IPS-11a (cell line): Measurements from ENCODE around the gene WNT3A.
"Not testable (repeated sequence)": the region's sequence is repeated elsewhere in the genome, so short reads cannot be mapped to it uniquely, and the experiment has no call there.

Experiments
- H3K4me3 ChIP-seq: one replicate; pipeline ENCODE4 v1.5.1; 2013; ENCODE audit warnings: low read depth, low read length, control low read depth

The WNT3A gene, protein sequence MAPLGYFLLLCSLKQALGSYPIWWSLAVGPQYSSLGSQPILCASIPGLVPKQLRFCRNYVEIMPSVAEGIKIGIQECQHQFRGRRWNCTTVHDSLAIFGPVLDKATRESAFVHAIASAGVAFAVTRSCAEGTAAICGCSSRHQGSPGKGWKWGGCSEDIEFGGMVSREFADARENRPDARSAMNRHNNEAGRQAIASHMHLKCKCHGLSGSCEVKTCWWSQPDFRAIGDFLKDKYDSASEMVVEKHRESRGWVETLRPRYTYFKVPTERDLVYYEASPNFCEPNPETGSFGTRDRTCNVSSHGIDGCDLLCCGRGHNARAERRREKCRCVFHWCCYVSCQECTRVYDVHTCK

DNA sequence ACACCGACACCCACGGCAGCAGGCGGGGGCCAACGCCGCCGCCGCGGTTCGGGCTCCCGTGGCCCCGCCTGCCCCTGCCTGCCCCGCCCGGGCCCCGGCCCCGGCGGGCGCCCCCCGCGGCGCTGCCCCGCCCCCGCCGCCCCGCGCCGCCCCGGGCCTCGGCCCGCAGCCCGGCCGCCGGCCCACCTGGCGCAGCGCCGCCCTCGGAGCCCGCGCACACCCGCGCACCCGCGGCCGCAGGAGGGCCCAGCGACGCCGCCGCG lies at the start of gene WNT3A:
TSS of gene WNT3A (plus strand) at position 213 of the 263 bp plus-strand sequence. CDS start 131 bp downstream, outside the sequence.
- H3K4me3 ChIP-seq: peak within 1 kb of the TSS; percentile 20

DNA sequence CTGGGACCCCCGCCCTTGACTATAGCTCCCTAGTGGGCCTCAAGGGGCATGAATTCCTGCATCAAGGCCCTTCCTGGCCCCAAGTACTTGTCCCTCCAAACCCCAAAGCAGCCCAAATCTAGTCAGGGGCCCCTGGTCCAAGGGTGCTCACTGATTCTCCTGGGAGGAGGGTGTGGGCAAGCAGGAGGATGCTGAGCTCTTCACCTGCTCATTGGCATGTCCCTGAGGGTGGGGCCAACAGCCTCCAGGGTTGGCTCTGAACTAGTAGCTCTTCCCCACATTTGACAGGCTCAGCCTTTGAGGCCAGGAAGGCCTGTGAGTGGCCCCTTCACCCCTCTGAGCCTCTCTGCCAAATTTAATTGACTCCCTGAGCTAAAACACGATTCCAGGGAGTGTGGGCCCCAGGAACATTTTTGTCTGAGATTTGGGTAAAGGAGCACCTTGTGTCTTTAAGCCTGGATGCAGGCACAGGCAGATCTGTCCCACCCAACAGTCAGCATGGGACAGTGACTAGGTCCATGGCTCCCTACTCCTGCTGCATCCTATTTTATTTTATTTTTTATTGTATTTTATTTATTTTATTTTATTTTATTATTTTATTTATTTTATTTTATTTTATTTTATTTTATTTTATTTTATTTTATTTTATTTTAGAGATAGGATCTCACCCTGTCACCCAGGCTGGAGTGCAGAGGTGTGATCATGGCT lies 48.0 kb upstream of the WNT3A start:
- H3K4me3 ChIP-seq: no peak overlapping the region

DNA sequence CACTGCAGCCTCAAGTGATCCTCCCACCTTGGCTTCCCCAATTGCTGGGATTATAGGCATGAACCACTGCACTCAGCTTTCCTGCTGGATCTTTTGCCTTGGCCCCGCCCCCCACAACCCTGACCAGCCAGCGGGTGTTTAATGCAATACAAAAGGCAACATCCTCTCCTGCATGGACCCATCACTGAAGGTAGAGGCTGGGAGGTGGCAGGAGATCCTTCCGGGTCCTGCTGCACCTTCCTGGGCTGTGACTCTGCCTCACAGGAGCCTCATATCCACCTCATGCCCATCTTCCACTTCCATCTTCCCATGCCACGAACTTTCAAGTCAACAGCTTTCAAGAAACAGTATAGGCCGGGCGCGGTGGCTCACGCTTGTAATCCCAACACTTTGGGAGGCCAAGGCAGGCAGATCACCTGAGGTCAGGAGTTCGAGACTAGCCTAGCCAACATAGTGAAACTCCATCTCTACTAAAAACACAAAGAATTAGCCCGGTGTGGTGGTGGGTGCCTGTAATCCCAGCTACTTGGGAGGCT lies 47.4 kb upstream of the WNT3A start:
- H3K4me3 ChIP-seq: no peak overlapping the region

DNA sequence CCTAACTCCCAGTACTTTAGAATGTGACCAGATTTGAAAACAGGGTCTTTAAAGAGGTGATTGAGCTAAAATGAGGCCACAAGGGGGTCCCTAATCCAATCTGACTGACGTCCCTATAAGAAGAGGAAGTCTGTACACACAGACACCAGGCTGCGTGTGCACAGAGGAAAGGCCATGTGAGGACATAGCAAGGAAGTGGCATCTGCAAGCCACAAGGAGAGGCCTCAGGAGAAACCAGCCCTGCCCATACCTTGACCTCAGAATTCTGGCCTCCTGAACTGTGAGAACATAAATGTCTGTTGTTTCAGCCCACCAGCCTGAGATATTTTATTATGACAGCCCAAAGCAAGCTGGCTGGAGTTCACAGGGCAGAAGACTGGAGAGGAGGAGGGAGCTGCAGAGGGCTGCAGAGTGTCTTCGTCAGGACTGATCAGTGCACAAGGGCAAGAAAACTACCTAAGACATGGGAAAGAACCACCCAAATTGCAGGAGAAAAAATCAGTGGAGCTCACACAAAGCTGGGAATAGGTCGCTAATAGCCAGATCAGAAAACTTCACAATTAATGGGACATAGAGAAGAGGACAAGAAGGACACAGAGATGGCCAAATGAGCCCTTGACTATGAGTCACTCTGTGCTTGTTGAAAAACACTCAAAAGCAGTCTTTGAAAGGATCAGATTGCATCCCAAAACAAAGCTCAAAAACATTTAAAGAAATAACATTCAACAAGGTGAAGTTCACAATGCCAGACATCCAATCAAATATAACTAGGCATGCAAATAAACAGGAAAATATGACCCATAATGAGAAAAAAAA lies 44.9 kb upstream of the WNT3A start:
- no peak overlapping the region for H3K4me3 ChIP-seq

DNA sequence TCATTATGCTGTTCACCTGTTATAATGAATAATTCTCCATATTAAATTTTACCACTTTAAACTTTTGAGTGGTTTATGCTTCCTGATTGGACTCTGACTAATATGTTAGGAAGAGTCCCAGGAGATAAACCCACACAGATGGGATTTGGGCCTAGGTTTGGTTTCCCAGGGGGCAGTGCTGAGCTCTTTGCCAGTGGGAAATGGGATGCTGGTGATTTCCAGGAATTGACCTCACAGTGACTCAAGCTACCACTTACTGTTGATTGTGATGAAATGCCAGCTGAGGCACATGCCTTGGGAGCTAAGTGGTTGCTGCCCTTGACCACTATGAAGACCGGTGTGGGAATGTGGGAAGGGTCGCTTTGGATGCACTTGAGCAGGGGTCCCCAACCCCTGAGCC lies 40.1 kb upstream of the WNT3A start:
- H3K4me3 ChIP-seq: not testable (repeated sequence)

DNA sequence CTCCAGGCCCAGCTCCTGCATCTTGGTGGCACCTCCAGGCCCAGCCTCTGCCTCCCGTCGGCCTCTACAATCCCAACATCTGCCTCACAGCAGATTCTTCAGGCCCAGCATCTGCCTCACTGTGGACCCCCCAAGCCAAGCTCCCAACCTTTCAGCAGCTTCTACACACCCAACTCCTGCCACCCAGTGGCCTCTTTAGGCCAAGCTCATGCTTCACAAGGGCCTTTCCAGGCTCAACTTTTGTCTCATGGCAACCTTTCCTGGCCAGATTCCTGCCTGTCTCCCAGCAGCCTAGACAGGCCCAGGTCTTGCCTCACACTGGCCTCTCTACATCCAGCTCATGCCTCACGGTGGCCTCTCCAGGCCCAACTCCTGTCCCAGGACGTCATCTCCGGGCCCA lies 39.0 kb upstream of the WNT3A start:
- H3K4me3 ChIP-seq: not testable (repeated sequence)

DNA sequence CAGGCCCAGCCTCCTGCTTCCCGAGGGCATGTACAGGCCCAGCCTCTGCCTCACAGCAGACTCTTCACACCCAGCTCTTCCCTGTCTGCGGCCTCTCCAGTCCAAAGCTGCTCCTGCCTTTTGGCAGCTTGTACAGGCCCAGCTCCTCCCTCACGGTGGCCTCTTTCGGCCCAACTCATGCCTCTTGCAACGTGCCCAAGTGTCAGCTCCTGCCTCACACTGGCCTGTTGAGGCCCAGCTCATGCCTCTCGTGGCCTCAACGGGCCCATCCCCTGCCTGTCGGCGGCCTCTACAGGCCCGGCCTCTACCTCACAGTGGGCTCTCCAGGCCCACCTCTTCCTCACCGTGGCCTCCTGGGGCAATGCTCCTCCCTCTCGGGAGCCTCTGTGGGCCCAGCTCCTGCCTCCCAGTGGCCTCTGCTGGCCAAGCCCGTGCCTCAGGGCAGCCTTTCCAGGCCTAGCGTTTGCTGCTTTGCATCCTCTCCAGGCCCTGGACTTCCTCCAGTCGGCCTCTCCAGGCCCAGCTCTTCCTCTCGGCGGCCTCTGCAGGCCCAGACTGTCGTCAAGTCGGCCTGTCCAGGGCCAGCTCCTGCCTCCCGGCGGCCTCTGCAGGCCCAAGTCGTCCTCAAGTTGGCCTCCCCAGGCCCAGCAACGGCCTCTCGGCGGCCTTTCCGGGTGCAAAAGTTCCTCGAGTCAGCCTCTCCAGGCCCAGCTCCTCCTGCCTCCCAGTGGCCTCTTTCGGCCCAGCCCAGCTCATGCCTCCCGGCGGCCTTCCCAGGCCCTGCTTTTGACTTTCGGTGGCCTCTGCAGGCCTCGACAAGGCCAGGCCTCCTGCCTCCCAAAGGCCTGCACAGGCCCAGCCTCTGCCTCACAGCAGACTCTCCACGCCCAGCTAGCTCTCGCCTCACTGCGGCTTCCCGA lies 36.5 kb upstream of the WNT3A start:
- H3K4me3 ChIP-seq: not testable (repeated sequence)

DNA sequence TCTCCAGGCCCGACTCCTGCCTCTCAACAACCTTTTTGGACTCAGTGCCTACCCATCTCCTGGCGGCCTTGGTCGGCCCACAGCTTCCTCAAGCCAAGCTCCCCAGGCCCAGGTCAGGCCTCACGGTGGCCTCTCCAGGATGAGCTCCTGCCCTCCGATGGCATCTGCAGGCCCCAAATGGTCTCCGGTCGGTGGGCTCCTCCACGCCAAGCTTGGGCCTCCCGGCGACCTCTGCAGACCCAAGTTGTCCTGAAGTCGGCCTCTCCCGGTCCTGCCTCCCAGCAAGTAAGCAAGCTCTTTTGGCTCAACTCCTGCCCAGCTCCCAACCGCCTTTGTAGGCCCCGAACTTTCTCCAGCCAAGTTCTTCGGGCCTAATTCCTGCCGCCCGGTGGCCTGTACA lies 35.6 kb upstream of the WNT3A start:
- not testable (repeated sequence) for H3K4me3 ChIP-seq

DNA sequence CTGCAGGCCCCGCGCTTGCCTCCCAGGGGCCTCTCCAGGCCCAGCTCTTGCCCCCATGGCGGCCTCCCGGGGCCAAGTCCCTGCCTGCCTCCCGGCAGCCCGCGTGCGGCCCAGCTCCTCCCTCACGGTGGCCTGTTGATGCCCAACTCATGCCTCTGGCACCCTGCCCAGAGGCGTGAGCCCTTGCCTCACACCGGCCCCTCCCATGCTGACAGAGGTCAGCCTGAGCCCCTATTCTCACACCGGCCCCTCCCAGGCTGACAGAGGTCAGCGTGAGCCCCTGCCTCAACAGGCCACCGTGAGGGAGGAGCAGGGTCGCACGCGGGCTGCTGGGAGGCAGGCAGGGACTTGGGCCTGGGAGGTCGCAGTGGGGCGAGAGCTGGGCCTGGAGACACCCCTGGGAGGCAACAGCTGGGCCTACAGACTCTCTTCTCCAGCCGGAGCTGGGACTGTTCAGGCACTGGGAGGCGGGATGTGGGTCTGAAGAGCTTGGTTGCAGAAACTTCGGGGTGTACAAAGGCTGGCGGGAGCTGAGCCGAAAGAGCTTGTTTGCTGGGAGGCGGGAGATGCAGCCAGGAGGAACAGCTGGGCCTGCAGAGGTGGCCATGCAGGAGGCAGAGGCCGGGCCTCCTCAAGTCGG lies 35.0 kb upstream of the WNT3A start:
- H3K4me3 ChIP-seq: not testable (repeated sequence)

DNA sequence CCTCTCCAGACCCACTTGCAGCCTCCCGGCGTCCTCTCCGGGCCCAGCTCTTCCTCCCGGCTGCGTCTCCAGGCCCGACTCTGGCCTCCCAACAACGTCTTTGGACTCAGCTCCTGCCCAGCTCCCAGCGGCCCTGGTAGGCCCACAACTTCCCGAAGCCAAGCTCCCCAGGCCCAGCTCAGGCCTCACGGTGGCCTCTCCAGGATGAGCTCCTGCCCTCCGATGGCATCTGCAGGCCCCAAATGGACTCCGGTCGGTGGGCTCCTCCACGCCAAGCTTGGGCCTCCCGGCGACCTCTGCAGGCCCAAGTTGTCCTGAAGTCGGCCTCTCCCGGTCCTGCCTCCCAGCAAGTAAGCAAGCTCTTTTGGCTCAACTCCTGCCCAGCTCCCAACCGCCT lies 34.5 kb upstream of the WNT3A start:
- not testable (repeated sequence) for H3K4me3 ChIP-seq

DNA sequence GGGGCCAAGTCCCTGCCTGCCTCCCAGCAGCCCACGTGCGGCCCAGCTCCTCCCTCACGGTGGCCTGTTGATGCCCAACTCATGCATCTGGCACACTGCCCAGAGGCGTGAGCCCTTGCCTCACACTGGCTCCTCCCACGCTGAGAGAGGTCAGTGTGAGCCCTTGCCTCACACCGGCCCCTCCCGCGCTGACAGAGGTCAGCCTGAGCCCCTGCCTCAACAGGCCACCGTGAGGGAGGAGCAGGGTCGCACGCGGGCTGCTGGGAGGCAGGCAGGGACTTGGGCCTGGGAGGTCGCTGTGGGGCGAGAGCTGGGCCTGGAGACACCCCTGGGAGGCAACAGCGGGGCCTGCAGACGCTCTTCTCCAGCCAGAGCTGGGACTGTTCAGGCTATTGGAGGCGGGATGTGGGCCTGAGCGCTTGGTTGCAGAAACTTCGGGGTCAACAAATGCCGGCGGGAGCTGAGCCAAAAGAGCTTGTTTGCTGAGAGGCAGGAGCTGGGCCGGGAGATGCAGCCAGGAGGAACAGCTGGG lies 33.9 kb upstream of the WNT3A start:
- not testable (repeated sequence) for H3K4me3 ChIP-seq

DNA sequence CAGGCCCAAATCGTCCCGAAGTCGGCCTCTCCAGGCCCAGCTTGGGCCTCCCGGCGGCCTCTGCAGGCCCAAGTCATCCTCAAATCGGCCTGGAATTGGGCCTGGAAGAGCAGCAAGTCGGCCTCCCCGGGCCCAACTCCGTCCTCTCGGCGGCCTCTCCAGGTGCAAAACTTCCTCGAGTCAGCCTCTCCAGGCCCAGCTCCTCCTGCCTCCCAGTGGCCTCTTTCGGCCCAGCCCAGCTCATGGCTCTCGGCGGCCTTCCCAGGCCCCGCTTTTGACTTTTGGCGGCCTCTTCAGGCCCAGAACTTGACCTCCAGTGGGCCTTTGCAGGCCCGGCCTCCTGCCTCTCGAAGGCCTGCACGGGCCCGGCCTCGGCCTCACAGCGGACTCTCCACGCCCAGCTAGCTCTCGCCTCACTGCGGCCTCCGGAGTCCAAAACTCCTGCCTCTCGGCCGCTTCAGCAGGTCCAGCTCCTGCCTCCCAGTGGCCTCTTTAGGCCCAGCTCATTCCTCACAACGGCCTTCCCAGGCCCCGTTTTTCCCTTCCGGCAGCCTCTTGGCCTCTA lies 33.0 kb upstream of the WNT3A start:
- not testable (repeated sequence) for H3K4me3 ChIP-seq

DNA sequence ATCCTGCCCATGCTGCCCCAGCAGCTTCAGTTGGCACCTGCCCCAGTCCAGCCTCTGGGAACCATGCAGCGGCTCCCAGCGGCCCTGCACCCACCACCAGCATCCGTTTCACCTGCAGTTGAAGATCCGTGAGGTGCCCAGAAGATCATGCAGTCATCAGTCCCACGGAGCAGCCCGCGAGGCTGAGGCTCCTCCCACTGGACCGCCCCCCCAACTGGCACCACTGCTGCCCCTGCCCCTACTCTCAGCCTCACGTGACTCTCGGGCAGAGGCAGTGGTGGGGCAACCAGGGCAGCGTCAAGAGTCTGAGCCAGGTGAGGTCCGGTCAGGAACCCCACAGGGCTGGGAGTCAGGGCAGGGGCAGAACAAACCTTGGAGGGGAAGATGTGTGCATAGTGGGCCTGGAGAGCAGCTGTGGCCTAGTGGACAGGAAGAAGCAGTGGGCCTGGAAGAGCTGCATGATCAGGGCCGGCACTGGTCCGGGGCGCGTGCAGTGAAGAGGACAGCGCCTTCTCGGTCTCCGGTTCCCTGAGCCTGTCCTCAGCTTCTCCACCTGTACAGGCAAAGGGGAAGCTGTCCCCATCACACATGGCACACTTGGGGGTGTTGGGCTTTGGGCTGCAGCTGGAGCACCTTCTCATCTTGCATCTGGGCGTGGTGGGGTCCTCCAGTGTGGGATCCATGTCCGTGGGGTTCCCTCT lies 31.1 kb upstream of the WNT3A start:
- not testable (repeated sequence) for H3K4me3 ChIP-seq

DNA sequence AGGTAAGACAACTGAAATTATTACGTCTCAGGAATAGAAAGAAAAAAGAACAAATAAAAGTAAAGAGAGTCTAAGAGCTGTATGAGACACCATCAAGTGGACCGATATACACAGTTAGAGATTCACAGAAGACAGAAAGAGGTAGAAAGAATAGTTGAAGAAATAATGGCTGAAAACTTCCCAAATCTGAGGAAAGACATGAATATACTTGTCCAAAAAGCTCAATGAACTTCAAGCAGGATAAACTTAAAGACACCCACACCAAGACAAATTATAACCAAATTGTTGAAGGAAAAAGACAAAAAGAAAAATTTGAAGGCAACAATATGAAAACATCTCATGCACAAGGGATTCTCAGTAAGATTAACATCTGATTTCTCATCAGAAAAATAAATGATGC lies 19.6 kb upstream of the WNT3A start:
- H3K4me3 ChIP-seq: no peak overlapping the region

DNA sequence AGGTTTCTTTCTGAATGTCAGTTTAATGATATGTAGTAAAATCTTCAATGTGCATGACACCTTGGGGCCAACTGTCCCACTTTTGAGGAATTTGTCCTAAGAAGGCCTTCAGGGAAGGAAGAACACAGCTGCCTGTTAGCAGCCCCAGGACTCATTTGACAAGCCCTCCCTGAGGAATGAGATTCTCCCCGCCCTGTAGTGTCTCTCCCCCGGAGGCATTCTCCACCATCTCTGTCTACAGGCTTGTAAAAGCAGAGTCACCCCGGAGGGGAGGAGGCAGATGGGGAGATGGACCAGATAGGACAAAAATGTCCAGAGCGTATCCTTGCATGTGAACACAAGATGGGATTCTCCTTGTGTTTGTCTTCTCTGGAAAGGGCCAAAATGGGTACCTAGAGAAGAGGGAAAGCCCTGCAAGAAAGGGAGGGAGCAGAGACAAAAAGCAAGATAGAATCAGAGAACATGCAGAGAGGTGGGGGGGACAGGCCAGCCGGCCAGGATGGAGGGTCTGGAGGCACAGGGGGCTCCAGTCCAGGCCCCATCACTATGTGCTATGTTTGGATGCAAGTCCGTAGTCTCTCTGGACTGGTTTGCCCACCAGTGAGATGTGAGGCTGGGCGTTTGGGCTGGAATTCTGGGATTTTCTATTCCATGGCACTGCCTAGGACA lies 12.0 kb upstream of the WNT3A start:
- no peak overlapping the region for H3K4me3 ChIP-seq

DNA sequence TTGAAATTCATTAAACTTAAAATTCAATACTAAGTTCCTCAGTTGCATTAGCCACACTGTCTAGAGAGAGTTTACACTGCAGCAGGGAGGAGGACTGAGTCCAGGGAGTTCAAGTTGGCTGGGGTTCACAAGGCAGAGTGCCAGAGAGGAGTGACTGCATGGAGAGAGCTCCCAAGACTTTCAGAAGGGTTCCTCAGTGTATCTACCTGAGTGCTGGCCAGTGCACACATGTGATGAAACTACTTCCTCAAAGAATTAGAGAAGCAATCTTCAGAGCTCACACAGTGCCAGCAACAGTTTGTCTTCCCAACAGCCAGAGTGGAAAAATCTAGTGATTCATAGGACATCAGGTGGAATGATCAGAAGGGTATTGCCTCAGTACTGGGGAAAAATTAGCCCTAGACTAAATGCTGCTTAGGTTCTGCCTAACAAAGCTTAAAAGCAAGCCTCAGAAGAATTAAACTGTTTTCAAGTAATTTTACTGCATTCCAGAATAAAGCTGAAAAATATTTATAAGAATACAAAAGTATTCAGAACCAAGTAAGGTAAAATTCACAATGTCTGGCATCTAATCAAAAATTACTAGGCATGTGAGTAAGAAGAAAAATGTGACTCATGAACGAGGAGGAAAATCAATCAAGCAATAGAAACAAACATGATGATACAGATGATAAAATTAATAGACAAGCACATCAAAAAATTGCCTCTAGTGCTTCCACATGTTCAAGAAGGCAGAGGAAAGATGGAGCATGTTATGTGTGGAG lies 10.4 kb upstream of the WNT3A start:
- no peak overlapping the region for H3K4me3 ChIP-seq

DNA sequence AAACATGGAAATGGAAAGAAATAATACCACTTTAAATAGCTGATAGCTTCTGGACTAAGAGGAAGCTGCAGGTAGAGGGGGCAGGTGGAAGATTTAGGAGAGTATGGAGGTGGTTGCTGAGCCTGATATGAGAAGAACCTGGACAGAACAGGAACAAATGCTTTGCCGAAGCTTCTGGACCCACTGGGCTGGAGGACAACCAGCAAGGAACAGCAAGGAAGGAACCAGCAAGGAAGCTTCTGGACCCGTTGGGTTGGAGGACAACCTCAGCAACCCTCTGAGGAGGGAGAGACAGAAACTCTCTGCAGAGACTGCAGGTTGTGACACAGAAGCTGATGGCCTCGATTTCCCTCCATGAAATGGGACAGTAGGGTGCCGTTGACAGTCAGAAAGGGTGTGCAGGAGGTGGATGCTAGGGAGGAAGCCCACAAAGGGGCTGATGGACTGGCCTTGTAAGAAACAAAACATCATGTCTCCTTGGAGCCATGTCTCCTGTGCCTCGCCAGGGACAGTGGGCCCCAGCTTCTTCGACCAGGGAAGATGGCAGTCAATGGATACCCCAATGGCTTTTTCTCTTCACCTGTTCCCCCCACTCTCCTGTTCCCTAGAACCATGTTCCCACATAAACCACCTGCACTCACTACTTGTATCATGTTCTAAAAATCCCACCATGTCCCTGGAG lies 8.3 kb upstream of the WNT3A start:
- H3K4me3 ChIP-seq: no peak overlapping the region
